Measurements from ENCODE around the gene SERINC1.

DNA sequence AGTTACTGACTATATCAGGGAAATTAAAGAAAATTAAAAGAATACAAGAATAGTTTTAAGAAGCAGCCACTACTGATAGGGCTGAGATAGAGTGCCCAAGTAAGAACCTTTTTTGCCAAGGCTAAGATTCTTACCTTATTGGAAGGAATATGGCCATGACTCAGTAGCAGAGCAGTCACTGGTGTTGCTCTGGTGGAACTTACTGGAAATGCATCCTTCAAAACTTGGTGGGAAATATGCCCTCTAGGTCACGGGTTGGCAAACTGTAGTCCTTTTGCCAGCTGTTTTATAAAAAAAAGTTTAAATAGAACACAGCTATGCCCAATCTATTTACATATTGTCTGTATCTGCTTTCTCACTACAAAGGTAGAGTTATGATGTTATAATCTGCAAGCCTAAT lies 66.2 kb downstream of the SERINC1 start:
- no peak for TF ChIP-seq POLR2A (IDR thresholded peaks at IDR 0.05; ENCODE audit: low read depth)
- TF ChIP-seq, protein P1, sequence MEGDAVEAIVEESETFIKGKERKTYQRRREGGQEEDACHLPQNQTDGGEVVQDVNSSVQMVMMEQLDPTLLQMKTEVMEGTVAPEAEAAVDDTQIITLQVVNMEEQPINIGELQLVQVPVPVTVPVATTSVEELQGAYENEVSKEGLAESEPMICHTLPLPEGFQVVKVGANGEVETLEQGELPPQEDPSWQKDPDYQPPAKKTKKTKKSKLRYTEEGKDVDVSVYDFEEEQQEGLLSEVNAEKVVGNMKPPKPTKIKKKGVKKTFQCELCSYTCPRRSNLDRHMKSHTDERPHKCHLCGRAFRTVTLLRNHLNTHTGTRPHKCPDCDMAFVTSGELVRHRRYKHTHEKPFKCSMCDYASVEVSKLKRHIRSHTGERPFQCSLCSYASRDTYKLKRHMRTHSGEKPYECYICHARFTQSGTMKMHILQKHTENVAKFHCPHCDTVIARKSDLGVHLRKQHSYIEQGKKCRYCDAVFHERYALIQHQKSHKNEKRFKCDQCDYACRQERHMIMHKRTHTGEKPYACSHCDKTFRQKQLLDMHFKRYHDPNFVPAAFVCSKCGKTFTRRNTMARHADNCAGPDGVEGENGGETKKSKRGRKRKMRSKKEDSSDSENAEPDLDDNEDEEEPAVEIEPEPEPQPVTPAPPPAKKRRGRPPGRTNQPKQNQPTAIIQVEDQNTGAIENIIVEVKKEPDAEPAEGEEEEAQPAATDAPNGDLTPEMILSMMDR (IDR thresholded peaks at IDR 0.05): no peak
- TF ChIP-seq POLR2AphosphoS5 (IDR thresholded peaks at IDR 0.05): no peak
